ENCODE measurements around the gene HECW1. TPM values are rescaled to one million over a fixed set of nuclear protein-coding genes. Genes with fewer than 3 reads are reported as not detected.
A peak's percentile ranks its signal among the peaks of the same experiment; 100 is the strongest.

HECW1 gene
- total RNA-seq, 4 donors from 2014 or later: 0.06 to 0.99 (median 0.27) TPM

GRCh38 chr7:43113622-43114457 is 1.4 kb downstream of the HECW1 start:
- 18% methylated on average over 20 of the region's 36 CpGs for WGBS
- H3K4me3 ChIP-seq: peak overlapping the region; percentile 44 to 57 (median 47)
- H3K4me1 ChIP-seq: peaks cover 20 to 25% (median 22%) of the 10 kb centered on the region in 4 donors
- peaks cover 7 to 95% (median 40%) of the 10 kb centered on the region in 4 donors for H3K27me3 ChIP-seq
- DNase-seq (ENCODE audit: extremely low spot score): peak; percentile 90
- H3K9me3 ChIP-seq: no peaks in the 10 kb centered on the region
- no peak overlapping the region for H3K27ac ChIP-seq (replicated peaks in 1 of 4)
- H3K36me3 ChIP-seq: no peaks in the 10 kb centered on the region
- intact Hi-C loops (cut with DNase I): no loop called here
- TF ChIP-seq POLR2A (IDR thresholded peaks at IDR 0.05; ENCODE audit: low read depth): no peak
- TF ChIP-seq POLR2AphosphoS5 (IDR thresholded peaks at IDR 0.05): no peak
- TF ChIP-seq EP300 (IDR thresholded peaks at IDR 0.05): no peak
- no peak for TF ChIP-seq CTCF (IDR thresholded peaks at IDR 0.05)

- Histone ChIP-seq H3K27me3 (peaks cover 7 to 95% (median 40%) of the 10 kb centered on the region in 4 donors), H3K4me1 (peaks cover 20 to 25% (median 22%) of the 10 kb centered on the region in 4 donors), H3K9me3 (no peaks in the 10 kb centered on the region), H3K27ac (replicated peaks in 1 of 4) (no peak overlapping the region), H3K36me3 (no peaks in the 10 kb centered on the region), H3K4me3 (no peak overlapping the region)
- no peak for TF ChIP-seq CTCF (IDR thresholded peaks at IDR 0.05)
- no peak for TF ChIP-seq POLR2AphosphoS5 (IDR thresholded peaks at IDR 0.05)
- TF ChIP-seq POLR2A (IDR thresholded peaks at IDR 0.05; ENCODE audit: low read depth): no peak
- TF ChIP-seq EP300 (IDR thresholded peaks at IDR 0.05): no peak
- intact Hi-C loops (cut with DNase I): no loop called here
- DNase-seq (ENCODE audit: extremely low spot score): no peak
- 38% methylated on average over 3 of the region's 3 CpGs for WGBS
These were observed 2.0 kb downstream of the HECW1 start for GRCh38 chr7:43114458-43114780.

- 84% methylated on average over 2 of the region's 2 CpGs for WGBS
These were observed 4.0 kb downstream of the HECW1 start for GRCh38 chr7:43116451-43116850.

GRCh38 chr7:43117095-43117494 is 4.6 kb downstream of the HECW1 start:
- no peak overlapping the region for H3K27ac ChIP-seq (replicated peaks in 1 of 4)
- TF ChIP-seq EP300 (IDR thresholded peaks at IDR 0.05) (no peak), CTCF (IDR thresholded peaks at IDR 0.05) (no peak)
- no peaks in the 10 kb centered on the region for H3K9me3 ChIP-seq
- H3K4me3 ChIP-seq: no peak overlapping the region
- peaks cover 7 to 90% (median 36%) of the 10 kb centered on the region in 4 donors for H3K27me3 ChIP-seq
- 50% methylated on average over 1 of the region's 1 CpG for WGBS
- H3K36me3 ChIP-seq: no peaks in the 10 kb centered on the region
- H3K4me1 ChIP-seq: peaks cover 19 to 22% (median 21%) of the 10 kb centered on the region in 4 donors
- no peak for DNase-seq (ENCODE audit: extremely low spot score)
- intact Hi-C loops (cut with DNase I): no loop called here

More at GRCh38 chr7:43116451-43116850, 4.0 kb downstream of the HECW1 start:
- Histone ChIP-seq H3K27ac (replicated peaks in 1 of 4) (no peak overlapping the region), H3K4me1 (peaks cover 20 to 25% (median 21%) of the 10 kb centered on the region in 4 donors), H3K9me3 (no peaks in the 10 kb centered on the region), H3K36me3 (no peaks in the 10 kb centered on the region), H3K27me3 (peaks cover 7 to 95% (median 40%) of the 10 kb centered on the region in 4 donors), H3K4me3 (no peak overlapping the region)
- no peak for TF ChIP-seq POLR2A (IDR thresholded peaks at IDR 0.05; ENCODE audit: low read depth)
- TF ChIP-seq POLR2AphosphoS5 (IDR thresholded peaks at IDR 0.05): no peak
- TF ChIP-seq EP300 (IDR thresholded peaks at IDR 0.05): no peak
- TF ChIP-seq CTCF (IDR thresholded peaks at IDR 0.05): no peak
- intact Hi-C loops (cut with DNase I): no loop called here
- DNase-seq (ENCODE audit: extremely low spot score): peak; percentile 62

Measured in esophagus muscularis mucosa (tissue), 4 donors.